ENCODE results near the gene ARRB1.

Gene ARRB1

GRCh38 chr11:75244052-75244814 lies 107.2 kb downstream of the ARRB1 start:
- H3K27ac ChIP-seq: no peak overlapping the region
- no peak overlapping the region for H3K4me3 ChIP-seq (ENCODE audit: low read depth in 1 of 2, low read length in 1 of 2)
- H3K9me3 ChIP-seq: no peaks in the 10 kb centered on the region
- TF ChIP-seq CTCF (IDR thresholded peaks at IDR 0.05): no peak
- H3K36me3 ChIP-seq: no peaks in the 10 kb centered on the region
- H3K4me1 ChIP-seq (ENCODE audit: control insufficient read depth in 1 of 2, insufficient read depth in 1 of 2, low read depth in 1 of 2, low read length in 1 of 2): peaks cover 16 to 17% of the 10 kb centered on the region in 2 experiments
- H3K27me3 ChIP-seq: peaks cover 82% of the 10 kb centered on the region

- H3K27me3 ChIP-seq: peaks cover 95% of the 10 kb centered on the region
- no peak for TF ChIP-seq CTCF (IDR thresholded peaks at IDR 0.05)
Measured at GRCh38 chr11:75242722-75243600, 108.5 kb downstream of the ARRB1 start.

GRCh38 chr11:75241906-75242644 lies 109.4 kb downstream of the ARRB1 start:
- Histone ChIP-seq H3K36me3 (no peaks in the 10 kb centered on the region), H3K4me3 (ENCODE audit: low read depth in 1 of 2, low read length in 1 of 2) (peak overlapping the region; percentile 65 to 70), H3K27me3 (peaks cover 100% of the 10 kb centered on the region), H3K27ac (peak overlapping the region; percentile 62), H3K9me3 (no peaks in the 10 kb centered on the region), H3K4me1 (ENCODE audit: control insufficient read depth in 1 of 2, insufficient read depth in 1 of 2, low read depth in 1 of 2, low read length in 1 of 2) (peaks cover 16 to 17% of the 10 kb centered on the region in 2 experiments)
- TF ChIP-seq CTCF (IDR thresholded peaks at IDR 0.05): no peak

More at GRCh38 chr11:75242722-75243600, 108.5 kb downstream of the ARRB1 start:
- peaks cover 16 to 17% of the 10 kb centered on the region in 2 experiments for H3K4me1 ChIP-seq (ENCODE audit: control insufficient read depth in 1 of 2, insufficient read depth in 1 of 2, low read depth in 1 of 2, low read length in 1 of 2)
- H3K36me3 ChIP-seq: no peaks in the 10 kb centered on the region
- H3K9me3 ChIP-seq: no peaks in the 10 kb centered on the region
- H3K4me3 ChIP-seq (ENCODE audit: low read depth in 1 of 2, low read length in 1 of 2): no peak overlapping the region
- no peak overlapping the region for H3K27ac ChIP-seq

- Histone ChIP-seq H3K36me3 (no peaks in the 10 kb centered on the region), H3K27ac (peak overlapping the region; percentile 62), H3K27me3 (peaks cover 100% of the 10 kb centered on the region), H3K4me3 (ENCODE audit: low read depth in 1 of 2, low read length in 1 of 2) (peak overlapping the region; percentile 65 to 70), H3K9me3 (no peaks in the 10 kb centered on the region), H3K4me1 (ENCODE audit: control insufficient read depth in 1 of 2, insufficient read depth in 1 of 2, low read depth in 1 of 2, low read length in 1 of 2) (peaks cover 16 to 17% of the 10 kb centered on the region in 2 experiments)
- TF ChIP-seq CTCF (IDR thresholded peaks at IDR 0.05): peak; percentile 99
Measured at GRCh38 chr11:75241036-75241905, 110.2 kb downstream of the ARRB1 start.
